Erythroblast (primary cell): ENCODE data around the gene TBC1D30.

ENCODE experiments used
- GATA1 ChIP-seq: IDR thresholded peaks from 2 replicates; pipeline ENCODE4 v1.6.1; 2011; ENCODE audit warnings: low read depth, mild to moderate bottlenecking, control low read depth, low read length, moderate library complexity
- POLR2A ChIP-seq: IDR thresholded peaks from 2 replicates; pipeline ENCODE4 v1.6.1; 2011; ENCODE audit warnings: mild to moderate bottlenecking, low read length

DNA sequence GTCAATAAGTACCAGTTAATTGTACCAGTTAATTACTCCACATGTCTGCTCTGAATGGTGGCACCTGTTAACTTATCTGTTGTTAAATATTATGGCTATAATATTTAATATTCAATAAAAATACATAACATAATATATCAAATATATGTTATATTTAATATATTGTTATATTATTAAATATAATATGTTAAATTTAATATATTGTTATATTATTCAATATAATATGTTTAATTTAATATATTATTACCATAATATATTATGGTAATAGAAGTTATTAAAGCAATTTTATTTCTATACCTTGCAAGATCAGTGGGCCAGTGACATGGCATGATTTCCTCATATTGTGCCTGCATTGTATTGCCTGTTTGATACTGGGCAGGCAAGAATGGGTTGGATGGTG is 98.4 kb downstream of the TBC1D30 start:
- TF ChIP-seq POLR2A (no peak), GATA1 (no peak)
